Stimulated activated CD8-positive, alpha-beta memory T cell treated with anti-CD3 and anti-CD28 coated beads, Interleukin-2, amount 100 ng/mL, for 48 hours (primary cell): ENCODE data around the gene TMEM87A.
"Not testable (repeated sequence)": the region's sequence is repeated elsewhere in the genome, so short reads cannot be mapped to it uniquely, and the experiment has no call there.

Experiments used
- DNase-seq, 2 donors: peaks; one replicate each; pipeline ENCODE4 v3.0.0-alpha.2; 2020; ENCODE audit warnings: low read depth in 2 of 2

TMEM87A gene, protein sequence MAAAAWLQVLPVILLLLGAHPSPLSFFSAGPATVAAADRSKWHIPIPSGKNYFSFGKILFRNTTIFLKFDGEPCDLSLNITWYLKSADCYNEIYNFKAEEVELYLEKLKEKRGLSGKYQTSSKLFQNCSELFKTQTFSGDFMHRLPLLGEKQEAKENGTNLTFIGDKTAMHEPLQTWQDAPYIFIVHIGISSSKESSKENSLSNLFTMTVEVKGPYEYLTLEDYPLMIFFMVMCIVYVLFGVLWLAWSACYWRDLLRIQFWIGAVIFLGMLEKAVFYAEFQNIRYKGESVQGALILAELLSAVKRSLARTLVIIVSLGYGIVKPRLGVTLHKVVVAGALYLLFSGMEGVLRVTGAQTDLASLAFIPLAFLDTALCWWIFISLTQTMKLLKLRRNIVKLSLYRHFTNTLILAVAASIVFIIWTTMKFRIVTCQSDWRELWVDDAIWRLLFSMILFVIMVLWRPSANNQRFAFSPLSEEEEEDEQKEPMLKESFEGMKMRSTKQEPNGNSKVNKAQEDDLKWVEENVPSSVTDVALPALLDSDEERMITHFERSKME

DNA sequence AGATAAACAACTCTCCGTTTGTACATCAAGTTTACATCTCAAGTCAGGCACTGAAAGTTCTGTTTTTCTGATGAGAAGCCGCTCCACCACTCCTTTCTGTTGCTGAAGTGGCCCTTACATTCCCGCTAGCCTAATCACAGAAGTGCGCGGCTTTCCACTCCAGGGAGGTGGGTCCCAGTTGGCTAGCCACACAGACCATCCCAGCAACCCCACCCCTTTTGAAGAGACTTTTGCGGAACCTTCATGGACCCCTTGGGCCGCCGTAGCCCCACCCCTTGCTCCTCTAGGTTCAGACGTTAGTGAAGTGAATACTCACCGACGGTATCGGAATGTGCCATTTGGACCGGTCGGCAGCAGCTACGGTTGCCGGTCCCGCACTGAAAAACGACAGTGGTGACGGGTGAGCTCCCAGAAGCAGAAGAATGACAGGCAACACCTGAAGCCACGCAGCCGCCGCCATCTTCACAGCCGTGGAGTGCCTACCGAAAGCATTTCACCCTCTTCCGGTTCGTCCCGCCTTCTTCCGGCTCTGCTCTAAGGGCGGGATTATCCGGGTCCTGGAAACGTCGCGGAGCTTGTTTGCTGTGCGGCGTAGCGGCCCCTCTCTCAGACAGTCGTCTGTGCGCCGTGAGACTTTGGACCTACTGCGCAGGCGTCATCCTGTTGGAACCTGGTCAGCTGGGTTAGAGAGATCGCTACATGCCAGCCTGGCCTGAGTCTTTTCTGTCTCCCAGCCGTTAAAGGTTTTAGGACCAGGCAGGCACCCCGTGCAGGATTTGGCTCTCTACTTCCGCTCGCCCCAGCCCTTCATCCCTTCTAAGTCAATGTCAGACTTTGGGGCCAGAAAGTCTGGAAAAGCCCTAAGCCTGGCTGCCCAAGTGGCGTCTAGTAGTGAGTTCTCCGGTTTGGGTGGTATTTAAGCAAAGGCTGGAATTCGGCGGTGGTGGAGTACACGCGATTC, at the start of gene TMEM87A, which contains the start of gene GANC:
Gene TMEM87A, minus strand, starts transcription at position 495 of the 961 bp plus-strand sequence. Its CDS starts 35 bp downstream, at position 460.
Gene GANC, plus strand, starts transcription at position 263 of the 961 bp plus-strand sequence. CDS start 1,281 bp downstream, outside the sequence.
- peak; percentile 89 to 94 for DNase-seq

GRCh38 chr15:42319206-42319605, 46.0 kb upstream of the TMEM87A start:
- DNase-seq = no peak

DNA sequence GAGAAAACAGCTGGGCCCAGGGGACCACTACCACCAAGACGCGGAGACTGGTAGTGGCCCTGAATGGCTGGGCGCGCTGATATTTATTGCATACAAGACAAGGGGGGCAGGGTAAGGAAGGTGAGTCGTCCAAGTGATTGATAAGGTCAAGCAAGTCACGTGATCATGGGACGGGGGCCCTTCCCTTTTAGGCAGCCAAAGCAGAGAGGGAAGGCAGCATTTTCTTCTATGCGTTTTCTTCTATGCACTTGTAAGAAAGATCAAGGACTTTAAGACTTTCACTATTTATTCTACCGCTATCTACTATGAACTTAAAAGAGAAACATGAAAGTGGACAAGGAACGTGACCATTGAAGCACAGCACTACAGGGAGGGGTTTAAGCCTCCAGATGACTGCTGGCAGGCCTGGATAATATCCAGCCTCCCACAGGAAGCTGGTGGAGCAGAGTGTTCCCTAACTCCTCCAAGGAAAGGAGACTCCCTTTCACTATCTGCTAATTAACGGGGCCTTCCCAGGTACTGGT, 43.1 kb upstream of the TMEM87A start:
- not testable (repeated sequence) for DNase-seq

DNA sequence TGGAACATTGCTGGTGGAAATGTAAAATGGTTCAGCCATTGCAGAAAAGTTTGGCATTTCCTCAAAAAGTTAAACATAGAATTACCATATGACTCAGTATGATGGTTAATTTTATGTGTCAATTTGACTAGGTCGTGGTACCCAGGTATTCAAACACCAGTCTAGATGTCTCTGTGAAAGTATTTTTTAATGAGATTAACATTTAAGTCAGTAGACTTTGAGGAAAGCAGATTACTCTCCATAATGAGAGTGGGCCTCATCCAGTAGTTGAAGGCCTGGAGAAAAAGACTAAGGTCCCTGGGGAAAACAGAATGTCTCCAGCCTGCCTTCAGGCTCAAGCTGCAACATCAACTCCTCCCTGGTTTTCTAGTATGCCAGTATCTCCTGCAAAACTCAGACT, 42.3 kb upstream of the TMEM87A start:
- DNase-seq = no peak

DNA sequence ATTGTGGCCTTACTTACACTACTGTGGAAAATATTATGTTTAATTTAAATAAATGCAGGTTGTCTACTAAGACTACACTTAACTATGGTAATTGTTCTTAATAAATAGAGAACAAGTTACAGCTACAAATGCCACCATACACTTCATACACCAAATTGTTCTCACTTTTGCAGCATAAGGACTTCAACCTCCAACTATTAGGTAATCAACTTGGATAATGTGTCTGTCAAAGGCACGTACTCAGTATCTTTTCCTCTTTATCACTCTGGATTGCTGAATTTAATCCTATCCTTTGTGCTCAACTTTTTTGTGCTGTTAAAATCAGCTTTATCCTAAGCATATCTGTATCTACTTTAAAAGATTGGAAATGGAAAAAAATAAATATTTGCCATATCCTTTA, 41.6 kb upstream of the TMEM87A start:
- no peak for DNase-seq

DNA sequence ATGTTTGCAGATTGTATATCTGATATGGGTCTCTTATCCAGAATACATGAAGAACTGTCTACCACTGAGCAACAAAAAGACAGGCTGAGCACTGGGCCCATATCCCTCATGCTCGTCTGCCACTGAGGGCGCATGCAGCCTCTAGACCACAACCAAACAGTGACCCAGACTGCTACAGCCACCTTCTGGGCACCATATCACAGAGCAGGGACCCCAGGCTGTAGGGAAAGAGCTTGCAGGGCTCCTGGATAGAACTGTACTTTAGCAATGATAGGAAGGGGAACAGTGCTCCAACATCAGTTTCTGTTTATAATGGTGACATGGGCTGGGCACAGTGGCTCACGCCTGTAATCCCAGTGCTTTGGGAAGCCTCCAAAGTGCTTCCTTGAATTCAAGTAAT, 40.2 kb upstream of the TMEM87A start:
- DNase-seq = no peak

DNA sequence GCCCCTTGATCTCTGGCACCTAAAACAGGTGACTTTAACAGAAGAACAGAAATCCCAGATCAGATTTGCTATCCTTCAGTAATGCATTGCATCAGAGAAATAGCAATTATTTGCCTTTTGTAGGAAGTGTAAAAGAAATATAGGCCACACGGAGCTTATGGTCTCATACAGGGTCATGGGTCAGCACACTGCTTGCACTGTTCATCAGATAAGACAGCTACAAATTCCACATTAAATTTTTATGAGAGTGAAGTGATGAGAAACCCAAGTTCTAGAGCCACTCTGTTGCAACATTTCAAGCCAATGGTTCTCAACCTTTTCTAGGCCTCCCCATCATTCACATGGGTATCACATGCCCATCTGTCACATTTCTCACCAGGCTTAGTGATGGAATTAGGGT, 33.4 kb upstream of the TMEM87A start:
- no peak for DNase-seq

- DNase-seq = not testable (repeated sequence)
Observed at GRCh38 chr15:42301004-42301403, 27.8 kb upstream of the TMEM87A start.

- DNase-seq = no peak
Observed at GRCh38 chr15:42289166-42289565, 15.9 kb upstream of the TMEM87A start.

- no peak for DNase-seq
Observed at GRCh38 chr15:42287931-42288330, 14.7 kb upstream of the TMEM87A start.

DNA sequence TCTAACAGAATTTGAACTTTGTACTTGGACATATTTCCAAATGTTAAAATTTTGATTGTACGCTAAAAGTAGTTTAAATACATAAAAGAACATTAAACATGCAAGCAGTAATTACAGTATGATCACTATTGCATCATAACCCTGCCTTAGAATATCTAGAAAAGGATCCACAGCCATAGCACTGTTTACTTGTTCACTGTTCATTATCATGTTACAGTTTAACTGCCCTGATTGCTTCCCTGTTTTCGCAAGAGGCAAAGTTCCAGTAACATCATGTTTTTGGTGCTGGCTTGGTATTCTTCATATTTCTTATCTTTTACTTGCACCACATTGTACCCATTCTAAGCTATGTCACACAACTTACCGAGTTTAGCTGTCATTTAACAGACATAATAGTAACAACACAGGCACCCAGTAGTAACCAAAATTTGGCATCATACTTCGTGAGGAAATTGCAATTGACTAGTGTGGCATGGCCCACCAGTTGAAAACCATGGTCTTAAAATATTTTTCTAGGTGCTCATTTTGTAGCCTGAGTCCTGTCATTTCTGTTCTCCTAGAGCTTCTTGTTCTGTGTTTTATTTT, 13.3 kb upstream of the TMEM87A start:
- no peak for DNase-seq

DNA sequence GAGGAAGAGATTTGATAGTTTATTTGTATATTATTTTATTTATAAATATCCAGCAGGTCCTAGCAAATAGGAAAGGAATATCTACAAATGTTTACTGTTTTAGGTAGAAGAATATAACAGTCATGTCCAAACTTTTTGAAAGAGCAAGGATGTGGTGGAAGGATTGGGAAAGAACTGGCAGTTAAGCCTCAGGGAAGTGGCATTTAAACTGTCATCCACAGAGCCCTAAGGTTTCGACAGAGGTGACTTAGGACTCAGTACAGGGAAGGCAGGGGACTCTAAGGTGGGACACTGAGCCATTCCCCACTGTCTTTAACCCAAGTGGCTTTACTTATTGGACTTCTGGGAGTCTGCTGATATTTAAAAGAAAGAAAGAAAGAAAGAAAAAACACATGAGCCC, 11.8 kb upstream of the TMEM87A start:
- DNase-seq = no peak

DNA sequence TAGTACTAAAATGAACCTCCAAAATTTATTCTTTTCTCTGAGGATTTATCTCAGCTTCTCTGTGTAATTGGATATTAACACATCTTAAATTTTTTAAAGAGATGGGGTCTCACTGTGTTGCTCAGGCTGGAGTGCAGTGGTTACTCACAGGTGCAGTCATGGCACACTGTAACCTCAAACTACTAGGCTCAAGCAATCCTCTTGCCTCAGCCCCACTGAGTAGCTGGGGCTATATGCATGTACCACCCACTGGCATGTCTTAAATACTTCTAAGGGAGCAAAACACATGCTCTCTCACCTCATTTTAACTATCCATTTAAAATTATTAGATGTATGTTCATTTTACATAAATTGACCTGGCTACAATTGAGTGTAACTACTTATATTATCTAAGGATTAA, 11.3 kb upstream of the TMEM87A start:
- no peak for DNase-seq

DNA sequence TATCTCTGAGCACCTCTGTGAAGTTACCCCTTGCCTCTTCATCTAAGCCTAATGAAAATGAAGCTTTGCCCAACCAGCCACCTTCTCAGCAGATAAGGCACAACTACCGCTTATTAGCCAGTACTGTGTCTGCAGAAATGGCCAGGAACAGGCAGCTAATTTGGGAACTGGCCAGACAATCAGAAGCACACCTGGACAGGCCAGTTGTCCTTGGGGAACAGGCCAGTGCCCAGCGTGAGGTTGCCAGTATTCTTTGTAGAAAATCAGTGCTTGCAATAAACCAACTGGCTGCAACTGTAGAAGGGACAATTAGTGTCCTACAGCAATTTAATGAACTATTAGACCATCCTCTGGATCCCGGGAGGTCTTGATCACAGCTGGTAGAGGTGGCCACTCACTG, 10.4 kb upstream of the TMEM87A start:
- DNase-seq = no peak

GRCh38 chr15:42282926-42283325, 9.7 kb upstream of the TMEM87A start:
- no peak for DNase-seq

DNA sequence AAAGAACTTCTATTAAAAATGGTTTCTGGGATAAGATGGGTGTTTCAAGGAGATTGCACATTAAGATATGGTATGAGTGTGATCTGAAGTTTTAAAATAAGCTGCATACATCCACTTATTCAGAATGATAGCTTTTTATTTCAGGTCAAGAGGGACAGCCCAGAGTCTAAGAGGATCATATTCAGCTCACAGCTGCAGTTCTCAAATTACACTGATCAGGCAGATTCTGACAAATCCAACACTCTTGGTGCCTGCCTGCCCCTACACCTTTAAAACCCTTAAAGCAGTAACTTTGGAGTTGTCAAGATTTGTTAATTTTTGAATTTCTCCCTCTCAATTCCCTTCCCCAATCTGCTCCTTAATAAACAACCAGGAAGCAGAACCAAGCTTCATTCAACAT, 9.1 kb upstream of the TMEM87A start:
- no peak for DNase-seq

- no peak for DNase-seq
Observed at GRCh38 chr15:42279234-42279723, 6.0 kb upstream of the TMEM87A start.

DNA sequence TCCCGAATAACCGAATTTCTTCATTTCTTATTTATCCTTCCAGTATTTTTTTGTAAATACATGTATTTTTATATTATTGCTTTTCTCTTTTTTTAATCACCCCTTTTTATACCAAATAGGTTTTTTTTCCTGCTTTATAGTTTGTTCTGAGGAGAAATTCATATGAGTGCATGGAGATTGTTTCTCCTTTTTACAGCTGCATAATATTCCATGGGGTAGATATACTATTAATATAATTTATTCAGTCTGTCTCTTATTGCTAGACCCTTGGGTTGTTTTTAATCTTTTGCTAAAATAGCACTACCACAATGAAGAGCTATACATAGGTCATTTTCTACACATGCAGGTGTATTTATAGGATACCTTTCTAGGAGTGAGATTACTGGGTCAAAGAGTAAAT, 3.5 kb upstream of the TMEM87A start:
- no peak for DNase-seq

- DNase-seq = no peak
Observed at GRCh38 chr15:42275780-42276391, 2.7 kb upstream of the TMEM87A start.

DNA sequence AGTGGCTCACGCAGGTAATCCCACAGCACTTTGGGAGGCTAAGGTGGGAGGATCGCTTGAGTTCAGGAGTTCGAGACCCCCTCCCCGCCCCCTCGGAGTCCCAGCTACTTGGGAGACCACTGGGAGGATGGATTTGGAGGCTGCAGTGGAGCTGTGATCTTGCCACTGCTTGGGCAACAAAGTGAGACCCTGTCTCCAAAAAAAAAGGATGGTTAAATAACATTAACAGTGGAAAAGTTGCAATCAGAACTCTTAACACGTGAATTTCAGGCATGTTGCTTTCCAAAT, 1.4 kb upstream of the TMEM87A start:
- no peak for DNase-seq
